Glomerular visceral epithelial cell (primary cell): Measurements from ENCODE around the gene GASK1A.

Experiments used
- DNase-seq: peaks from one replicate; pipeline ENCODE4 v3.0.0-alpha.2; 2016; ENCODE audit errors: extremely low spot score

Gene GASK1A

DNA sequence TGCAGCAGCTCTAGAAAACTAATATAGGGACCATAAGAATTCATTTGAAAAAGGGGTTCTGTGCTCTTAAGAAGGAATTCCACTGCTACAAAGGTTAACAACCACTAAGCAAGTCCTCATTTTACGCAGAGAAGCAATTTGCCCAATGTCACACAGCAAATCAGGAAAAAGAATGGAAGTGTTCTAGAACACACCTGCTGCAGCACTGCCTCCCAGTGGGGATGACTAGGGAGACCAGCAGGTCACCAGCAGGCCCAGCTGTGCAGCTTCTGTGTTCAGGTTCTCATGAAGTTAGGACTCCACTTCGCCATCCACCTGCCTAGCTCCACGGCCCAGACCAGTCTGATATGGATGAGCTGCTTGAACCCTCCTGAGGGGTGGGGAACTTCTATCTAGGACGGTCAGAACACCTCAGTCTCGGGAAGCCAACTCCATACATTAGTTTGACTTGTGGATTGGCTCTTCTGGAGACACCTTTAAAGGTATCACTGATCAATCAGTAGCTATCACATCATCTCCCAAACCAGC is 108.2 kb downstream of the GASK1A start:
- no peak for DNase-seq

DNA sequence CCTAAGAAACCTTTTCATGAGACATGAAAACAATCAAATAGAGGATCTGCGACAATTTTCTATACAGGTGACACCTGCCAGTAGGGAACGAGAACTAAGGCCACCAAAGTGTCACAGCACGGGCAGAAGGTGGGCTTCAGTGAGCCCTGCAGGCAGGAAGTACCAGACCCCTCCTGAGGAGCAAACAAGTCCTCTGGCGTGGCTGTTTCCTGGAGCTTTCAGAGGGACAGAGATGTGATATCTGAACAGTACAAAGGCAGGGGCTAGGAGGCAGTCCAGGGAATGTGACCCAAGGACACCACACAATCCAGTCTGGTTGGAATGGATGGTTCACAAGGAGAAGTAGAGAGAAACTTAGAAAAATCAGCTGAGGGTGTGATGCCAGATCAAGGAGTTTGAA is 110.0 kb downstream of the GASK1A start:
- no peak for DNase-seq

DNA sequence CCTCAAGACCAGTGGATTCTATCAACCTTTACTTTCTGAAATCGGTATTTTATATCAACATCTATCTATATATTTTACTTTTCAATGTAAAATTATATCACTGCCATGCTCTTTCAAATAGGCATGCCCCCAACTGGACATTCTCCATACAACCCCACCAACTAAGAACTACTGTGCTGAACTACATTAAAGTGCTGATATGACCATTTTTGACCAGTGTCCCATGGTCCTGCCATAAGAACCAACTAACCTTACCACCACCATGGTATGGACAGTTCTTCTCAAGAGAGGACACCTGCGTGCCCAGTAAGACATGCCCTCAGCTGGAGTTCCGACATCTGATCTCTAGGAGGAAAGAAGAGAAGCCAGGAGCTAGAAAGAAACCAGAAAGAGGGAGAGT is 111.1 kb downstream of the GASK1A start:
- no peak for DNase-seq

DNA sequence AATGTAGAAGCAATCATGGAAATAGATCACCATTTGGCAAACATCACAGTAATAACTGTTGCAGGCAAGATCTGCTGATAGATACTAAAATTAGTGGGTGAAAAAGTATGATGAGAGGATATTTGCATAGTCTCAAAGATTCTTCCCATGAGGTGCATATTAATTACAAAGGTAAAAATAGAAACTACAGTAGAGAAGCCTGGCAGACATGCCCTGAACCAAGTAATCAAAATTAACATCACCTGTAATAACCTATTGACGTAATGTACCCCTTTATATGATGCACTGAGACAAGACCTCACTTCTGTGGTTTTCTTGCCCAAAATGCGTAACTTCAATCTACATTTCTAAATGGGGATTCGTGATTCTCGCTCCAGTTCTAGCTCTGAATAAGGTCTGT is 112.4 kb downstream of the GASK1A start:
- no peak for DNase-seq

DNA sequence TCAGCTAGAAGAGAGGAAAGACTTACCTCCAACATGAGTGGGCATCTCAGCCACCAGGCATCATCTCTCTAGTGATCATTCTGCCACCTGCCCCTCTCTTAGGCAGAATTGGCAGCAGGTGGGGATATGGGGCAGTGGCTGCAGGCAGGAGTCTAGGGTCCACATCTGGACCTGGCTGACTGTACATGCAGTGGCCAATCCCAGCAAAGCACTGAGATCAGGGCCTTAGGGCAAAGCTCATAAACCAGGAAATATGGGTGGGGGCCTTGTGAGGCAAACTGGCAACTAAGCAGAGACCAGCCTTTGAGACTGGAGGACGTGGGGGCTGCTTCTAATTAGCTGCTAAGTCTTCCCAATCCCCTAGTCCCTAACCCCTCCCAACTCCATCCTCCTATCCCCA is 113.9 kb downstream of the GASK1A start:
- DNase-seq: no peak

DNA sequence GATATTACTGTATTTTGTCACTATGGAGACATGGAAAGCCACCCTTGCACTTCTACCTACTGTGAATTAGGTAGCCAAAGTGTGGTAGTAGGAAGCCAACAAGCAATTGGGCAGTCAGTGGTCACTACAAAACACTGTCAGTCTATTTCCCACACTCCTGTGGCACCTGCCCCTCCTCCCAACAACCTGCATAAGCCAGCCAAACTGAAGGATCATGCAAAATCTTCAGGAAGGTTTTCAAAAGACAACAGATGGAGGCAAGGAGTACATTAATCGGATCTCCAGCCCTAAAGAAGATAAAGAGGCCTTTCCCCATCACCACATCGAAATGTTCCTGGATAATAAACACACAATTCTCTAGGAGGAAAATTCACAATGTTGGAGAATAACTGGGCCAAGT is 114.9 kb downstream of the GASK1A start:
- no peak for DNase-seq

DNA sequence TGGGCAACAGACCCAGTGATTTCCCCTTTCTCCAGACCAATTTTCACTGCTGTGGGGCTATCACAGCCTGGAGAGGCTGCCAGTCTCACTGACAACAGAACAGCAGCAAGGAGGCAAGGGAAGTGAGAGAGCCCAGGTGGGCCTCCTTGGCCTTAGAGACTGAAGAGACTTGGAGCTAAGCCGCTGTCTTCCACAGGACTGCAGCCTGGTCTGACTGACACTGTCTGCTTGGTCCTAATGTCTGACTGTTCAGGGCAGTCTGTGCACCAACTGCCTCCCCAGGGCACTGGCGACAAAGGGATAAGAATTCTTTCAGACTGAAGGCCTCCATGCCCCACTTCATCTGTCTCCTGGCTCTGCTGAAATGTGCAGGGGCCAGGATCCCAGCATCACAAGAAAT is 115.3 kb downstream of the GASK1A start:
- DNase-seq: no peak

DNA sequence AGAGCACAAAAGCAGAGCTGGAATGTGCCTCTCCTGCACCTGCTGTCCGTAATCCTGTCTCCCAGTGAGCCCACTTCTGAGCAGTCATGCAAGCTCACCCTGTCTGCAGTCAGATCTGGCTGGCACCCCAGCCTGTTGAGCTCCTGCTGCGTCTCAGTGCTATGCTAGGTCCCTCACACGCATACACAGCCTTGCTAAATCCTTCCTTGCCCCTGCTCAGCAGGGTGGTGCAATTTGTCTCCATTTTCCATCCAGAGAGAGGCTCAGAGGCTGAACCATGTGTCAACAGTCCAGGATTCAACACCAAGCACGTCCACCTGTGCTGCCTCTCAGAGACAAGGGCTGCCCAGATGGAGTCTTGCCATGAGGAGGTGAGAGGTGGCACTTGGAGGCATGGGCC is 115.7 kb downstream of the GASK1A start:
- no peak for DNase-seq

DNA sequence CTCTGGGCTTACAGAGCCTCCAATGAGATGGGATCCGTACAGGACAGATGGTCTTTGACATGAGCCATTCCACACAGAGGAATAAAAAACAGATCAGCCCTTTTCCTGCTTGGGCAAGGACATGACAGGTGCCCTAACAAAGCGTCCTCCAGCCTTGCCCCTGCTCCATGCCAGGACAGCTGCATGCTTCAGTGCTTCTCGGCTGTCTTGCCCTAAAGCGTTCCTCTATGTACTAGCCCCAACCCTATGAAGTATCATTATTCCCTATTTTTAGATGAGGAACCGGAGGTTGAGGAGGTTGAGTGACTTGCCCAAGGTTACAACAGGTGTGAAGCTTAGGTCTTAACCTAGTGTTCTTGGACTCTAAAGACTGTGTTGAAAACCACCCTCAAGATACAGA is 116.3 kb downstream of the GASK1A start:
- DNase-seq: no peak

DNA sequence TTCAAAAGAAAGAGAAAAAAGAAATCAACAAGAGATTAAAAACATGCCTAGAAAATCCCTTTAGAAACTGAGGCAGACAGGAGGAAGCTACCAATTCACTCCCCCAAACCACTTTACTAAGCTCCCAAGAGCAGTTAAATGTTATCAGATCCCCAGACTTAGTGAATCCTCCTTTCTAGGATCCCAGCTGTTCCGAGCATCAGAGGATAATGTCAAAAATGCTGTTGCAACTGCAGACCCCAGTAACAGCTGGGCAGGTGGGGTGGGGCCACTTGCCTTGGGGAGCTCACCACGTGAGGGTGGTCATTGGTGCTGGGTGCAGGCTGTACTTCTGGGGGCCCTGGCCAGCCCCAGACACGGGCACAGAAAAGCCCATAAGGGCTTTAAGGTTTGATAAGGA is 117.7 kb downstream of the GASK1A start:
- no peak for DNase-seq

DNA sequence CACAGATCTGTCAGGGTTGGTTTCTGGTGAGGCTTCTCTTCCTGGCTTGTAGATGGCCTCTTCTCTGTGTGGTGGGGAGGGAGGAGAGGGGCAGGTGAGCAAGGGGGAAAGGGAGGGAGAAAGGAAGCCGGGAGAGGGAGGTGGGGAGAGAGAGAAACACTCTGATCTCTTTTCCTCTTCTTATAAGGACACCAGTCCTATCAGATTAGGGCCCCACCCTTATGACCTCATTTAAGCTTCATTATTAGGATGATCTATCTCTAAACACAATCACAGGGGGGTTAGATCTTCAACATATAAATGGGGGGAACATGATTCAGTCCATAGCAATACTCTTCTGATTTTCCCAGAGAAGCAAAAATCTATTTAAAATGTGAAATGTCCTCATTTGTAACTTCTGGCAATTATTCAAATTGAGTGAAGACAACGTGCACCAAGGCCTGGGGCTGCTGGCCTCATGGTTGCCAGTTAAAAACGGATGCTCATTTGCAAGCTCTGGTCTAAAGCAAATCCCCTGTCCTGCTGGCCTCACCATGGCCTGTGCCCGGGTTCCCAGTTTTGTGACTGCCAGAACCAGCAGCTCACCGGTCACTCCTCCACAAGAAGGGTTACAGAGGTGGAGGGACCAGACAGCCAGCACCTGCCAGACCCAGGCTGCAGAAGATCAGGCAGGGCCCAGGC is 118.4 kb downstream of the GASK1A start:
- DNase-seq: no peak

DNA sequence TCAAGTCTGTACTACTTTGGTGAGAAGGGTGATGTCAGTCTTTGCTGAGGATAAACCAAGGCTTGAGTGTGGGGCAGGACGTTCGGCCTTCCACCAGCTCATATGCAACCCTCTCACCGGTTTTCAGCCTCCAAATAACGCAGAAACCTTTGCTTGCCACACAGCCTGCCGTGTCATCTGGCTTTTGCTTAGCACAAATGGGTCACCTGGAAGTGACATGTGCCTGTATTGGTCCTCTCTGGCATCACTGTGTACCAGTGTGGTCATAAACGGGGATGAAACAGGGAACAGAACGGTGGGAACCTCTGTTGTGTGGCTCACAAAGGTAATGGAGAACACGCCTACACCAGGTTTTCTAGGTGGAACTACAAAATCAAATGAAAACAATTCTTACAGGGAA is 119.7 kb downstream of the GASK1A start:
- no peak for DNase-seq

DNA sequence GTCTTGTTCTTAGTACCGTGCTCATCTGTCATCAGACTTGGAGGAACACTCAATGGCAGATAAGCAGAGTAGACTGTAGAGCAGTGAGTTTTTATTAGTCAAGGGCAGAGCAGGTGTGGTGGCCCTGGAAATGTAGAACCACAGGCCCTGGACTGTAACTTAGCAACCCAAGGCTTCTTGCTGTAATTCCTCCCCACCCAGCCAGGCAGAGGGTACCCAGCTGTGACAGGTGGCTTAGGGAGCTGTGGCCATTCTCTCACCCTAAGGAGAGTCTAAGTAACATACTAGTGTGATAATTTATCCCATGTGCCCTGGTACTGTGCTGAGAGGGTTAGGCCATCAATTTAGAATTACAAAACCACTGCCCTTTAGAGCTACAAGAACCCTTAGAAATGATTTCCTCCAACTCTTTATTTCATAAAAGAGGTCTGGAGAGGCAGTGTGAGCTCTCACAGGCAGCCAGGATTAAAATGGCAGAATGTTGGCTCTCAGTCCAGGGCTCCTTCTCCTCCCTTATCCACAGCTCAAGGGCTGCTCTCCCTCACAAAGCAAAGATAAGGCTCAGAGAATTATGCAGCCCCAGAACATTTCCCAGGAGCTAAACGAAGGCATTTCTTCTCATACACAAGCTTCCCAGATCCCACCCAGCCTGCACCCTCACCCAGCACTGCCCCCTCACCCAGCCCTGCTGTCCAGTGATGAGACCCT is 123.8 kb downstream of the GASK1A start:
- no peak for DNase-seq

DNA sequence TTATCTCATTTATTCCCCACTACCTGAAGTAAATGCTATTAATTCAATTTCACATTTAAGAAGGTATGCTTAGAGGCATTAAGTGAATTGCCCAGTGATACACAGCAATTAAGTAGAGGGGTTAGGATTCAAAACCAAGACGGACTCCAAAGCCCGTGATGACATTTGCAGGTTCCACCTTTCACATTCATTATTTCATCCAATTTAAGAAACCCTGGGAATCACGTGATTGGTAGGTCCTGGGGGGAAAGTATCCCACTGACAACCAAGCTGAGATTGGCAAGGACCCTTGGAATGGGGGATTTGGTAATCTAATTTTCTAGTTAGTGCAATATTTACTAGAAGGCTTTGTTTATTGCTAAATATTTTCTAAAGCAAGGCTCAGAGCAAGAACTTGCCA is 124.9 kb downstream of the GASK1A start:
- DNase-seq: no peak

DNA sequence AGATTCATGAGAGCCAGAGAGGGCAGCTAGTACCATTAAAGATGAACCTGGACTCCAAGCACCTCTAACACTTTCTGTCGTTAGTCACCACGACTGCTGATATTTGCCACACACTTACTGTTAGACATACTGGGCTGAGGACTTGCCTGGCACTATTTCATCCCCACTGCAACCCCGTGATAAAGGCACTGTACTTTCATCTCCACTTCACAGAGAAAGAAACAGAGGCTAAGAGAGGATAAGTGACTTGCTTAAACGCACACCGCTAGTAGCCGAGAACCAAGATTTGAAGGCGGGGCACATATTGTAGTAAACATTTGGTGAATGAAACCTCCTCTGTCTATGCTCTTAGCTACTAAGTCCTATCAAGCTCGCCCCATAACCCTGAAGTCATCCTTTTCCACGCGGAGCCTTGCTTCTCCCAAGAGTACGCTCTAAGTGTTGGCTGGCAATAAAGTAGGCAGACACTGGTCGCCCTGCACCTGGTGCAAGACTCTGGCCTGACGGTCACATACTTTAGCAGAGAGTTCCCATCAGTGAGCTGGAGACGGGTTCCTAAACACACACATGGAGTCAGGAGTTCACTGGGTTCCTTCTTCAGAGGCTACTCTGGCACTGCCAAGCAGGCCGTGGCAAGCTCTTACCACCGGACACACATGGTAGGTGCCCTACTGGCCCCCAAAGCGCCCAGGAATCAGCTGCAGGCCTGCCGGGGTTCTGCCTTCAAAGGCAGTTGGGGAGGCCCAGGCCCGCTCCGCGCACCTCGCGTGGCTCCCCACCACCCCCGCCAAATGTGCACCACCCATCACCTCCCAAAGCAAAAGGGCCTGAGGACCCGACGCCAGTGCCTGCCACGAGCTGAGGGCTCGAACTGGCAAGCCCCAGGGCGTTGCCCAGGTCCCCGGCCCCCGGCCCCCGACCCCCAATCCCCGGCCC is 125.8 kb downstream of the GASK1A start:
- DNase-seq: no peak

DNA sequence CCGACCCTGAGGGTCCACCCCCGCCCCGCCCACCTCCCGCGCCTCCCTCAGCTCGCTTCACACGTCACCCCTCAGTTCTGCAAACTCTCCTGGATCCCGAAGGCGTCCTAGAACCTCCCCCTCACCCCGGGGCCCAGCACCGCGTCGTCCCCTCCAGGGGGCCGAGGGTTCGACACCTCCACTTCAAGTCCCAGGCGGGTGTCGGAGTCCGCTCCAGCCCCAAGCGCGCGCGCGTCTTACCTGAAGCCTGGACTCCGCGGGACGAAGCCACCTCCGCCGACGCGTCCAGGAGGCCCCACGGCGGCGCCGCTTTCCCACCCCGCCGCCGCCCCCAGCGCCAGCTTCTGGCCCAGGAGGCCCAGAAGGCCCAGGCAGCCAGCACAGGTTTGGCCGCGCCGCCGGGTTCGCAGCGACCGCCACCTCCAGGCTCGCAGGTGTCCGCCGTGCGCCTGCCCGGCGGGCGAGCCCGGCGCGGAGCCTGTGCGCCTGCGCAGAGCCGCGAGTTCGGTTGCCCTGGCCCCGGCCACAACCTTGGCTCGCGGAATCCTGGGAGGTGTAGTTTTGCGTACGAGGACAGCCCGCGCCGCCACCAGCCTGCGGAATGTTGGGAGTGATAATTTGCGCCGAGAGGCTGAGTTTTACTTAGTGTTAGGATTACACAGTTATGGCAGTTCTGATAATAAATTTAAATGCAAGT is 126.6 kb downstream of the GASK1A start, which contains the start of gene POMGNT2:
Gene POMGNT2 (minus strand): TSS at position 484 of the 697 bp plus-strand sequence. CDS start 24,648 bp downstream, outside the sequence.
- peak; percentile 89 for DNase-seq

DNA sequence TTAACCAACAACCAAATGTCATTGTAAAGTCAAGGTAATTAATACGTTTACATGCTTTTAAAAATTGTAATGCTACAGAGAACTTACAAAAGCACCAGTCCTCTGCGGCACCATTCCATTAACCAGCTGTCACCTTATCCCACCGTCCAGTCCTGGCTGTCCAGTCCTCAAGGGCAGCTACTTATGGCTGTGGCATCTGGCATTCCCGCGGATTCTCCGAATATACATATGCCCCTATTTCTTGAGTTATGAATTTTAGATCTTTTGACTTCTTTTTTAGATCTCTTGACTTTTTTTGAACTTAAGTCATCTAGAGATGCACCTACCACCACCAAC is 127.2 kb downstream of the GASK1A start:
- DNase-seq: no peak
